ENCODE data around the gene ZNF488.

The ZNF488 gene

GRCh38 chr10:47332371-47332770, 51.7 kb downstream of the ZNF488 start:
- H4K20me1 ChIP-seq (ENCODE audit: control insufficient read depth, insufficient read depth, low read depth, low read length): no peaks in the 10 kb centered on the region
- H3K4me3 ChIP-seq (ENCODE audit: low read length): no peak overlapping the region

GRCh38 chr10:47331954-47332353, 52.1 kb downstream of the ZNF488 start:
- TF ChIP-seq CTCF (IDR thresholded peaks at IDR 0.05; ENCODE audit: low read depth, low read length, poor library complexity, severe bottlenecking): no peak
- no peak for TF ChIP-seq EZH2phosphoT487 (IDR thresholded peaks at IDR 0.05; ENCODE audit: borderline replicate concordance, low read length)
- no peak overlapping the region for H3K4me2 ChIP-seq (ENCODE audit: low read length)
- H4K20me1 ChIP-seq (ENCODE audit: control insufficient read depth, insufficient read depth, low read depth, low read length): no peaks in the 10 kb centered on the region
- no peaks in the 10 kb centered on the region for H3K79me2 ChIP-seq (ENCODE audit: control insufficient read depth, low read length)
- no peak overlapping the region for H3K27ac ChIP-seq (ENCODE audit: low read depth, low read length)
- H3F3A ChIP-seq (ENCODE audit: control insufficient read depth, insufficient read depth): no peaks in the 10 kb centered on the region
- no peak overlapping the region for H3K4me3 ChIP-seq (ENCODE audit: low read length)
- no peaks in the 10 kb centered on the region for H3K36me3 ChIP-seq (ENCODE audit: control insufficient read depth, low read length)
- no peaks in the 10 kb centered on the region for H3K27me3 ChIP-seq (ENCODE audit: control insufficient read depth, low read length)
- peaks cover 3% of the 10 kb centered on the region; the same call in 1 of the 2 replicates for H3K9me3 ChIP-seq (ENCODE audit: control insufficient read depth, insufficient read depth, low read length)
- no peaks in the 10 kb centered on the region for H3K4me1 ChIP-seq (ENCODE audit: control insufficient read depth, low read length)
- H3K9me2 ChIP-seq (replicated peaks; ENCODE audit: control insufficient read depth, low read length): no peaks in the 10 kb centered on the region

More at GRCh38 chr10:47332371-47332770, 51.7 kb downstream of the ZNF488 start:
- Histone ChIP-seq H3K36me3 (ENCODE audit: control insufficient read depth, low read length) (no peaks in the 10 kb centered on the region), H3K27me3 (ENCODE audit: control insufficient read depth, low read length) (no peaks in the 10 kb centered on the region), H3F3A (ENCODE audit: control insufficient read depth, insufficient read depth) (no peaks in the 10 kb centered on the region), H3K4me1 (ENCODE audit: control insufficient read depth, low read length) (no peaks in the 10 kb centered on the region), H3K9me2 (replicated peaks; ENCODE audit: control insufficient read depth, low read length) (no peaks in the 10 kb centered on the region), H3K4me2 (ENCODE audit: low read length) (no peak overlapping the region), H3K9me3 (ENCODE audit: control insufficient read depth, insufficient read depth, low read length) (peaks cover 3% of the 10 kb centered on the region; the same call in 1 of the 2 replicates), H3K79me2 (ENCODE audit: control insufficient read depth, low read length) (no peaks in the 10 kb centered on the region), H3K27ac (ENCODE audit: low read depth, low read length) (no peak overlapping the region)
- TF ChIP-seq CTCF (IDR thresholded peaks at IDR 0.05; ENCODE audit: low read depth, low read length, poor library complexity, severe bottlenecking) (no peak), EZH2phosphoT487 (IDR thresholded peaks at IDR 0.05; ENCODE audit: borderline replicate concordance, low read length) (no peak)

DNA sequence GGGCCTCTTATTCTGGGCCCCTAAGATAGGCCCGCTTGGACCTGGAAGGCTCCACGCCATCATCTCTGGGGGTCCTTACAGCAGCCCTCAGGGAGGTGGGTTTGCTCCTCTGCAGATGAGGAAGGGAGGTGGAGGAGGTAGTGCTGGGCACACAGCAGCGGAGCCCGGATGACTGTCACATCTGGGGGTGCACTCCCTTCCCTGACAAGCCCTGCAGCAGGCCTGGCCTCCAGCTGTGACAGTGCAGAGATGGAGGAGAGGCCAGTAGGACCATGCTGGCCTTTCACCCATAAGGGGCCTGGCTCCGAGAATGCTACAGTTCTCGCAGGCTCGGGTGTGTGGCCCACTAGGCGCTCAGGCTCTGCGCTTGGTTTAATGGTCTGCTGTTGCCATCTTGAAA, 52.6 kb downstream of the ZNF488 start:
- Histone ChIP-seq H3F3A (ENCODE audit: control insufficient read depth, insufficient read depth) (no peaks in the 10 kb centered on the region), H3K27ac (ENCODE audit: low read depth, low read length) (no peak overlapping the region), H3K4me2 (ENCODE audit: low read length) (no peak overlapping the region), H3K9me2 (replicated peaks; ENCODE audit: control insufficient read depth, low read length) (no peaks in the 10 kb centered on the region), H3K9me3 (ENCODE audit: control insufficient read depth, insufficient read depth, low read length) (peaks cover 3% of the 10 kb centered on the region; the same call in 1 of the 2 replicates), H3K27me3 (ENCODE audit: control insufficient read depth, low read length) (no peaks in the 10 kb centered on the region), H3K4me1 (ENCODE audit: control insufficient read depth, low read length) (no peaks in the 10 kb centered on the region), H4K20me1 (ENCODE audit: control insufficient read depth, insufficient read depth, low read depth, low read length) (no peaks in the 10 kb centered on the region), H3K4me3 (ENCODE audit: low read length) (no peak overlapping the region), H3K79me2 (ENCODE audit: control insufficient read depth, low read length) (no peaks in the 10 kb centered on the region), H3K36me3 (ENCODE audit: control insufficient read depth, low read length) (no peaks in the 10 kb centered on the region)
- TF ChIP-seq EZH2phosphoT487 (IDR thresholded peaks at IDR 0.05; ENCODE audit: borderline replicate concordance, low read length): no peak
- no peak for TF ChIP-seq CTCF (IDR thresholded peaks at IDR 0.05; ENCODE audit: low read depth, low read length, poor library complexity, severe bottlenecking)
